Natural killer cell (primary cell): ENCODE results near the gene MBD3L2B. TPM values are rescaled to one million over a fixed set of nuclear protein-coding genes. Genes with fewer than 3 reads are reported as not detected.
"Not testable (repeated sequence)": the region's sequence is repeated elsewhere in the genome, so short reads cannot be mapped to it uniquely, and the experiment has no call there.

Experiments
- ATAC-seq, 3 donors: fragments of 150-1000 bp in 2 of 3; fragments of 200-7000 bp in 1 of 3; cut with Tn5 transposase; 1 replicate in 1 of 3; 2 replicates in 2 of 3; pipeline ENCODE4 v1.10.0; 2021; ENCODE audit warnings: mild to moderate bottlenecking in 2 of 3, moderate library complexity in 2 of 3
- DNase-seq, 2 donors: peaks; one replicate each; pipeline versions ENCODE4 v3.0.0 to v3.0.0-alpha.2; 2013 to 2021; ENCODE audit warnings: mixed read lengths in 1 of 2
- H3K27ac ChIP-seq: one replicate; pipeline ENCODE4 v1.5.1; 2013; ENCODE audit warnings: mild to moderate bottlenecking, low read length
- H3K27me3 ChIP-seq: one replicate; pipeline ENCODE4 v1.6.1; 2013; ENCODE audit warnings: low read length; ENCODE audit not compliant: control insufficient read depth, insufficient read depth
- H3K36me3 ChIP-seq: one replicate; pipeline ENCODE4 v1.6.1; 2013; ENCODE audit warnings: low read length; ENCODE audit not compliant: control insufficient read depth, insufficient read depth
- H3K4me1 ChIP-seq: one replicate; pipeline ENCODE4 v1.6.1; 2013; ENCODE audit warnings: low read length; ENCODE audit not compliant: control insufficient read depth, insufficient read depth
- H3K4me3 ChIP-seq: one replicate; pipeline ENCODE4 v1.5.1; 2013; ENCODE audit warnings: low read length
- H3K9me3 ChIP-seq: one replicate; pipeline ENCODE4 v1.6.1; 2013; ENCODE audit warnings: low read length; ENCODE audit not compliant: control insufficient read depth, insufficient read depth
- H3K27ac Mint-ChIP-seq, 2 donors: one replicate each; pipeline ENCODE4 v1.8.0; 2022; ENCODE audit warnings: mild to moderate bottlenecking in 2 of 2, mixed read lengths in 2 of 2, moderate library complexity in 1 of 2
- H3K27me3 Mint-ChIP-seq, 2 donors: one replicate each; pipeline ENCODE4 v1.8.0; 2022; ENCODE audit warnings: low read depth in 2 of 2, mixed read lengths in 2 of 2
- H3K36me3 Mint-ChIP-seq: one replicate; pipeline ENCODE4 v1.8.0; 2022; ENCODE audit warnings: mixed read lengths
- H3K4me1 Mint-ChIP-seq, 2 donors: one replicate each; pipeline ENCODE4 v1.8.0; 2022; ENCODE audit warnings: mixed read lengths in 2 of 2
- H3K4me3 Mint-ChIP-seq: one replicate; pipeline ENCODE4 v1.8.0; 2022; ENCODE audit warnings: mild to moderate bottlenecking, moderate library complexity, mixed read lengths
- H3K9me3 Mint-ChIP-seq, 2 donors: one replicate each; pipeline ENCODE4 v1.8.0; 2022; ENCODE audit warnings: mixed read lengths in 2 of 2
- WGBS: methylation state at CpG from one replicate; pipeline ENCODE4 v1.1.7; 2013; ENCODE audit warnings: missing lambda C conversion rate; ENCODE audit not compliant: insufficient coverage; 5-methylcytosine and 5-hydroxymethylcytosine counted together
- intact Hi-C: fragments of 100-400 bp; cut with micrococcal nuclease; formaldehyde crosslinking; loops from one replicate; pipeline ENCODE4 v1.14.2; 2022
- total RNA-seq, 4 donors: library from RNA; stranded (reverse); fragments of 120-200 nt in 1 of 4; gene quantifications; one replicate each; pipeline versions ENCODE4 v1.2.3 to v1.2.4, GENCODE V29; 2013 to 2022
- TF ChIP-seq, protein P1 (sequence below): fragments of 200-600 bp; IDR thresholded peaks from one replicate; pipeline ENCODE4 v1.8.0; 2022; ENCODE audit warnings: antibody characterized with exemption

Gene MBD3L2B
- total RNA-seq, 3 donors from 2014 or later (not counting 1 experiment from before 2014, with no cell fraction given): not detected

GRCh38 chr19:7030278-7030677, 9.0 kb upstream of the MBD3L2B start, which contains the start of gene MBD3L5:
Gene MBD3L5 (plus strand): TSS chr19:7030578. CDS start chr19:7030612, 34 bp downstream.
- H3K27ac ChIP-seq, H3K9me3 ChIP-seq, H3K36me3 ChIP-seq, H3K36me3 Mint-ChIP-seq, H3K27me3 ChIP-seq, ATAC-seq, H3K9me3 Mint-ChIP-seq, H3K4me1 ChIP-seq, H3K27ac Mint-ChIP-seq, H3K4me3 ChIP-seq, H3K4me3 Mint-ChIP-seq, H3K4me1 Mint-ChIP-seq, H3K27me3 Mint-ChIP-seq, intact Hi-C loops, DNase-seq: not testable (repeated sequence)
- WGBS: no CpG with 5 or more reads among the region's 9 CpGs

DNA sequence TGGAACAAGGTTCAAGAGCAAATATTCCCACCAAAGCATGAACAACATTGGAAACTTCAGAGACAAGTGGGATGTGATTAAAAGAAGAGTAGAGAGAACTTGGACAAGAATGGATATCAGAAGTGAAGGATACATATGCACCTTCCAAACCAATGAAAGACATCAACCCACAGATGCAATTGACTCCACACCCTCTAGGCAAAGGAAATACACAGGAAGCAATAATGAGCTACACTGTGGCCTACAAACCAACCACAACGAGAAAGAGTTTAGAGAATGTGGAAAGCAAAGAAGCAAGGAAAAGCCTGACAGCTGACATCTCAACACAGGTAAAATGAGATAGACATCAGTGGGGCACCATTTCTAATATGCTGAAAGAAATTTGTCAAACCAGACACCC, 7.6 kb upstream of the MBD3L2B start:
- peak in 1 of 3 donors; percentile 42 for ATAC-seq
- H3K4me1 Mint-ChIP-seq, H3K27ac Mint-ChIP-seq, H3K4me3 ChIP-seq, H3K36me3 Mint-ChIP-seq, H3K4me1 ChIP-seq, H3K27me3 ChIP-seq, DNase-seq, H3K9me3 ChIP-seq, H3K9me3 Mint-ChIP-seq, H3K36me3 ChIP-seq, H3K4me3 Mint-ChIP-seq, H3K27me3 Mint-ChIP-seq, intact Hi-C loops, H3K27ac ChIP-seq: not testable (repeated sequence)
- WGBS: no CpG with 5 or more reads among the region's 1 CpG

DNA sequence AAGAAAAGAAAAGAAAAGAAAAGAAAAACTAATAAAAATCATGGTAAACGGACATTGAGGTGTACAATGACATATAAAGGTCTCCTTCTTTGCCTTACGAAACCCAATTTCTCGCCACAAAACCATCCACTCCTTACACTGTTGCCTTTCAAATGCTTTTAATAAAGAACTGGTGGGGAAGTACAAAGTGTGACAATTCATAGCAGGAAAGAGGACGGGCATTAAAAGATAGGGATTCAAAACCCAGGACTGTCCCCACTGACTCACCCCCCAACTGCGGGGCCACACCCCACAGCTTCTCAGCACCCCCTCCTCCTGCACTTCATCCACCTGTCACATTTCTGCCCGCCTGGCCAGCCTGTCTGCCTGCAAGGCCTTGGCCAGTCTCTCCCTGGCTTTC, 2.4 kb downstream of the MBD3L2B start:
- no peaks in the 10 kb centered on the region for H3K27me3 Mint-ChIP-seq
- no peaks in the 10 kb centered on the region for H3K36me3 Mint-ChIP-seq

DNA sequence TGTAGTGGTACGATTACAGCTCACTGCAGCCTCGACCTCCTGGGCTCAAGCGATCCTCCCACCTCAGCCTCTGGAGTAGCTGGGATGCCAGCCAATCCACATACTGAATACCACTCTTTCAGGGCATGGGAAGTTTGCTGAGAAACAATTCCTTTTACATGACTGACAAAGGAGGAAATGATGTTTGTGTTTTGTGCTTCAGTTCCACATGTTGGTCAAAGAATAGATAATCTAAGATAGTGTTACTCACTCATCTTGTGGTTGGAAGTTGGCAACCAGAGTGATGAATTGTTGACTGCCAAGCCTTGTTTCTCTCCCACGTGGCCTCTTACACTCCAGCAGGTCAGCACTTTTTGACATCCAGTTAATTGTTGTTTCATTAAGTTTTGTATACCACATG, 7.6 kb downstream of the MBD3L2B start:
- Histone ChIP-seq H3K9me3 (no peaks in the 10 kb centered on the region), H3K4me1 (peaks cover 27% of the 10 kb centered on the region), H3K4me3 (no peak overlapping the region), H3K27ac (no peak overlapping the region), H3K27me3 (no peaks in the 10 kb centered on the region), H3K36me3 (no peaks in the 10 kb centered on the region)
- Mint-ChIP-seq H3K4me1 (peaks cover 0 to 8% of the 10 kb centered on the region in 2 donors), H3K9me3 (no peaks in the 10 kb centered on the region), H3K36me3 (no peaks in the 10 kb centered on the region), H3K4me3 (no peak overlapping the region), H3K27ac (no peak overlapping the region), H3K27me3 (no peaks in the 10 kb centered on the region)
- intact Hi-C loops: no loop called here
- ATAC-seq: peak in 2 of 3 donors; percentile 66 to 82
- WGBS: 69% methylated on average over 3 of the region's 4 CpGs
- TF ChIP-seq, protein P1, sequence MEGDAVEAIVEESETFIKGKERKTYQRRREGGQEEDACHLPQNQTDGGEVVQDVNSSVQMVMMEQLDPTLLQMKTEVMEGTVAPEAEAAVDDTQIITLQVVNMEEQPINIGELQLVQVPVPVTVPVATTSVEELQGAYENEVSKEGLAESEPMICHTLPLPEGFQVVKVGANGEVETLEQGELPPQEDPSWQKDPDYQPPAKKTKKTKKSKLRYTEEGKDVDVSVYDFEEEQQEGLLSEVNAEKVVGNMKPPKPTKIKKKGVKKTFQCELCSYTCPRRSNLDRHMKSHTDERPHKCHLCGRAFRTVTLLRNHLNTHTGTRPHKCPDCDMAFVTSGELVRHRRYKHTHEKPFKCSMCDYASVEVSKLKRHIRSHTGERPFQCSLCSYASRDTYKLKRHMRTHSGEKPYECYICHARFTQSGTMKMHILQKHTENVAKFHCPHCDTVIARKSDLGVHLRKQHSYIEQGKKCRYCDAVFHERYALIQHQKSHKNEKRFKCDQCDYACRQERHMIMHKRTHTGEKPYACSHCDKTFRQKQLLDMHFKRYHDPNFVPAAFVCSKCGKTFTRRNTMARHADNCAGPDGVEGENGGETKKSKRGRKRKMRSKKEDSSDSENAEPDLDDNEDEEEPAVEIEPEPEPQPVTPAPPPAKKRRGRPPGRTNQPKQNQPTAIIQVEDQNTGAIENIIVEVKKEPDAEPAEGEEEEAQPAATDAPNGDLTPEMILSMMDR: no peak
- no peak for DNase-seq

More for the DNA sequence above, 2.4 kb downstream of the MBD3L2B start:
- Histone ChIP-seq H3K27ac (no peak overlapping the region), H3K9me3 (no peaks in the 10 kb centered on the region), H3K4me1 (peaks cover 4% of the 10 kb centered on the region), H3K36me3 (no peaks in the 10 kb centered on the region), H3K4me3 (no peak overlapping the region), H3K27me3 (no peaks in the 10 kb centered on the region)
- WGBS: 85% methylated on average over 2 of the region's 6 CpGs
- no peak overlapping the region for H3K27ac Mint-ChIP-seq
- no peak for ATAC-seq
- intact Hi-C loops: no loop called here
- DNase-seq: no peak
- no peaks in the 10 kb centered on the region for H3K9me3 Mint-ChIP-seq
- no peak overlapping the region for H3K4me3 Mint-ChIP-seq
- TF ChIP-seq, protein P1: no peak
- H3K4me1 Mint-ChIP-seq: no peaks in the 10 kb centered on the region
